ENCODE results near the gene TMEM258. TPM values are rescaled to one million over a fixed set of nuclear protein-coding genes. Genes with fewer than 3 reads are reported as not detected.

Gene TMEM258
- total RNA-seq, 1 donor from 2014 or later, result 75.8 TPM

GRCh38 chr11:61775606-61776554 lies 16.5 kb downstream of the TMEM258 start:
- Histone ChIP-seq H3K27me3 (ENCODE audit: control insufficient read depth, insufficient read depth, low read length) (no peaks in the 10 kb centered on the region), H3K36me3 (ENCODE audit: control insufficient read depth, insufficient read depth, low read length) (no peaks in the 10 kb centered on the region), H3K4me3 (ENCODE audit: low read depth, low read length) (no peak overlapping the region)
- no peak for DNase-seq (ENCODE audit: low read depth)
- TF ChIP-seq CTCF (IDR thresholded peaks at IDR 0.05; ENCODE audit: insufficient read depth, low read length, poor library complexity, severe bottlenecking), result no peak

- no peak overlapping the region for H3K4me3 ChIP-seq (ENCODE audit: low read depth, low read length)
- no peak for DNase-seq (ENCODE audit: low read depth)
- no peaks in the 10 kb centered on the region for H3K27me3 ChIP-seq (ENCODE audit: control insufficient read depth, insufficient read depth, low read length)
- H3K36me3 ChIP-seq (ENCODE audit: control insufficient read depth, insufficient read depth, low read length), result no peaks in the 10 kb centered on the region
- no peak for TF ChIP-seq CTCF (IDR thresholded peaks at IDR 0.05; ENCODE audit: insufficient read depth, low read length, poor library complexity, severe bottlenecking)
Measured at GRCh38 chr11:61775106-61775505, 17.3 kb downstream of the TMEM258 start.

GRCh38 chr11:61774411-61774810 lies 18.0 kb downstream of the TMEM258 start:
- no peak overlapping the region for H3K4me3 ChIP-seq (ENCODE audit: low read depth, low read length)
- no peak for TF ChIP-seq CTCF (IDR thresholded peaks at IDR 0.05; ENCODE audit: insufficient read depth, low read length, poor library complexity, severe bottlenecking)
- no peaks in the 10 kb centered on the region for H3K36me3 ChIP-seq (ENCODE audit: control insufficient read depth, insufficient read depth, low read length)
- no peak for DNase-seq (ENCODE audit: low read depth)
- H3K27me3 ChIP-seq (ENCODE audit: control insufficient read depth, insufficient read depth, low read length), result no peaks in the 10 kb centered on the region

GRCh38 chr11:61773809-61774208 lies 18.6 kb downstream of the TMEM258 start:
- Histone ChIP-seq H3K27me3 (ENCODE audit: control insufficient read depth, insufficient read depth, low read length) (no peaks in the 10 kb centered on the region), H3K4me3 (ENCODE audit: low read depth, low read length) (no peak overlapping the region), H3K36me3 (ENCODE audit: control insufficient read depth, insufficient read depth, low read length) (no peaks in the 10 kb centered on the region)
- TF ChIP-seq CTCF (IDR thresholded peaks at IDR 0.05; ENCODE audit: insufficient read depth, low read length, poor library complexity, severe bottlenecking), result no peak
- no peak for DNase-seq (ENCODE audit: low read depth)

- H3K36me3 ChIP-seq (ENCODE audit: control insufficient read depth, insufficient read depth, low read length), result no peaks in the 10 kb centered on the region
- no peak for TF ChIP-seq CTCF (IDR thresholded peaks at IDR 0.05; ENCODE audit: insufficient read depth, low read length, poor library complexity, severe bottlenecking)
- no peaks in the 10 kb centered on the region for H3K27me3 ChIP-seq (ENCODE audit: control insufficient read depth, insufficient read depth, low read length)
- DNase-seq (ENCODE audit: low read depth), result no peak
- no peak overlapping the region for H3K4me3 ChIP-seq (ENCODE audit: low read depth, low read length)
Measured at GRCh38 chr11:61773356-61773755, 19.0 kb downstream of the TMEM258 start.

Data from kidney epithelial cell (primary cell).